GM19239 (cell line): ENCODE results near the gene SLC43A3.

ENCODE experiments used
- DNase-seq: peaks from one replicate; pipeline ENCODE4 v3.0.0; 2011; ENCODE audit warnings: low spot score; ENCODE audit not compliant: insufficient read length
- FAIRE-seq: peaks from 2 replicates; lab custom pipeline; 2011; peaks lifted over from hg19 to GRCh38; lab: Jason Lieb, UNC

The SLC43A3 gene

GRCh38 chr11:57426929-57427726, at the start of gene SLC43A3:
Gene SLC43A3 (minus strand): TSS chr11:57427121. CDS start chr11:57426172, 949 bp downstream.
- DNase-seq: peak; percentile 44
- FAIRE-seq: no peak

- DNase-seq (no peak), FAIRE-seq (peak; percentile 4)
Observed at GRCh38 chr11:57476047-57476756, 49.3 kb upstream of the SLC43A3 start.

- FAIRE-seq: peak; percentile 68
- no peak for DNase-seq
Observed at GRCh38 chr11:57475671-57476046, 48.7 kb upstream of the SLC43A3 start.

GRCh38 chr11:57475191-57475590, 48.3 kb upstream of the SLC43A3 start:
- DNase-seq (no peak), FAIRE-seq (no peak)

GRCh38 chr11:57474803-57475115, 47.8 kb upstream of the SLC43A3 start:
- DNase-seq (no peak), FAIRE-seq (no peak)

- FAIRE-seq (peak; percentile 26), DNase-seq (no peak)
Observed at GRCh38 chr11:57474017-57474802, 47.3 kb upstream of the SLC43A3 start.

GRCh38 chr11:57473285-57473841, 46.4 kb upstream of the SLC43A3 start:
- DNase-seq (no peak), FAIRE-seq (no peak)

GRCh38 chr11:57471496-57471895, 44.6 kb upstream of the SLC43A3 start:
- DNase-seq (no peak), FAIRE-seq (no peak)

- no peak for DNase-seq
- no peak for FAIRE-seq
Observed at GRCh38 chr11:57469268-57469667, 42.3 kb upstream of the SLC43A3 start.

GRCh38 chr11:57468276-57468675, 41.4 kb upstream of the SLC43A3 start:
- no peak for FAIRE-seq
- no peak for DNase-seq

GRCh38 chr11:57467508-57468157, 40.7 kb upstream of the SLC43A3 start:
- FAIRE-seq (no peak), DNase-seq (no peak)

- no peak for DNase-seq
- FAIRE-seq: no peak
Observed at GRCh38 chr11:57466680-57467079, 39.8 kb upstream of the SLC43A3 start.

GRCh38 chr11:57464539-57465181, 37.7 kb upstream of the SLC43A3 start:
- DNase-seq (no peak), FAIRE-seq (no peak)

GRCh38 chr11:57463671-57464538, 37.0 kb upstream of the SLC43A3 start:
- FAIRE-seq (no peak), DNase-seq (no peak)

GRCh38 chr11:57462597-57462996, 35.7 kb upstream of the SLC43A3 start:
- no peak for FAIRE-seq
- DNase-seq: no peak

- FAIRE-seq: no peak
Observed at GRCh38 chr11:57461841-57462489, 35.0 kb upstream of the SLC43A3 start.

GRCh38 chr11:57460758-57461749, 34.1 kb upstream of the SLC43A3 start:
- no peak for FAIRE-seq
- DNase-seq: no peak

More at GRCh38 chr11:57461841-57462489, 35.0 kb upstream of the SLC43A3 start:
- DNase-seq: no peak
